Activated T-cell treated with anti-CD3 and anti-CD28 coated beads, Interleukin-2, amount 50 U/mL, for 1 hour (primary cell): ENCODE results near the gene ZNF700.
"Not testable (repeated sequence)": the region's sequence is repeated elsewhere in the genome, so short reads cannot be mapped to it uniquely, and the experiment has no call there.

Source experiments
- DNase-seq: peaks from one replicate; pipeline ENCODE4 v3.0.0-alpha.2; 2020

ZNF700 gene

GRCh38 chr19:11991921-11992320 is 67.0 kb downstream of the ZNF700 start:
- DNase-seq, result not testable (repeated sequence)

GRCh38 chr19:11995174-11995573 is 70.3 kb downstream of the ZNF700 start:
- DNase-seq, result no peak
